Activated B cell treated with CpG ODN at 0.5 μM for 24 hours (primary cell): ENCODE results near the gene FGGY. TPM values are rescaled to one million over a fixed set of nuclear protein-coding genes. Genes with fewer than 3 reads are reported as not detected.

Source experiments
- ATAC-seq: fragments of 200-7000 bp; cut with Tn5 transposase; one replicate; pipeline ENCODE4 v1.10.0; 2021; ENCODE audit warnings: low read depth, mild to moderate bottlenecking, moderate library complexity
- CTCF ChIA-PET: fragments of 350-600 bp; sonication (Branson Sonifier 250); formaldehyde crosslinking; loops from one replicate; lab custom pipeline; 2021; ENCODE audit warnings: antibody characterized with exemption; lab: Charles Lee
- POLR2A ChIA-PET: fragments of 350-600 bp; sonication (Branson Sonifier 250); formaldehyde crosslinking; loops from one replicate; lab custom pipeline; 2021; ENCODE audit warnings: antibody characterized with exemption; lab: Charles Lee
- DNase-seq: peaks from one replicate; pipeline ENCODE4 v3.0.0; 2022
- H3K27ac Mint-ChIP-seq: one replicate; pipeline ENCODE4 v1.8.0; 2020; ENCODE audit warnings: mixed read lengths
- H3K27me3 Mint-ChIP-seq: one replicate; pipeline ENCODE4 v1.8.0; 2021; ENCODE audit warnings: mixed read lengths
- H3K36me3 Mint-ChIP-seq: one replicate; pipeline ENCODE4 v1.8.0; 2021; ENCODE audit warnings: low read depth, mixed read lengths
- H3K4me1 Mint-ChIP-seq: one replicate; pipeline ENCODE4 v1.8.0; 2021; ENCODE audit warnings: mixed read lengths
- H3K4me3 Mint-ChIP-seq: one replicate; pipeline ENCODE4 v1.8.0; 2020; ENCODE audit warnings: mild to moderate bottlenecking, mixed read lengths
- H3K9me3 Mint-ChIP-seq: one replicate; pipeline ENCODE4 v1.8.0; 2020; ENCODE audit warnings: mixed read lengths
- intact Hi-C: fragments of 100-400 bp; cut with micrococcal nuclease; formaldehyde crosslinking; loops from one replicate; pipeline ENCODE4 v1.15.1; 2024
- total RNA-seq: library from RNA; stranded (reverse); gene quantifications from 2 replicates; pipeline ENCODE4 v1.2.3, GENCODE V29; 2022
- TF ChIP-seq, protein P1 (sequence below): fragments of 200-600 bp; IDR thresholded peaks from one replicate; pipeline ENCODE4 v1.8.0; 2022; ENCODE audit warnings: antibody characterized with exemption, mild to moderate bottlenecking

Gene FGGY
- total RNA-seq, 1 donor from 2014 or later = 24.0 TPM

DNA sequence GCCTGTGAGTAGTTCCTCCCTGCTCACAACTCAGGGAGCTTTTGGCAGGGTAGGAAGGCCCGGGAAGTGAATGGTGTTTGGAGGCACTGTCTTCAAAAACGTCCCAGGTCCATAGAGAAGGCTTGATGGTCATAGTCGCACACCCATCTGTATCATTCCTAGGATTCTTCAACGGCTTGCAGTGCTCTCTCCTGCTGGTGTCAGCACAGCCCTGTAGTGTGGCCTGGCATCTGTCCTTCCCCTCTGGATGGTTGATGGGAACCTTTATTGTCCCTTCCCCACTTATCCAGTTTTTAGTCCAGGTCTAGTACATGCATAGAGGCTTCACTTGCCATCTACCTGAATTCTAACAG, 375.0 kb downstream of the FGGY start:
- ATAC-seq = no peak
- CTCF ChIA-PET = no interaction called here

GRCh38 chr1:59672851-59673572, 376.1 kb downstream of the FGGY start:
- no peak overlapping the region for H3K4me3 Mint-ChIP-seq
- no peak overlapping the region for H3K27ac Mint-ChIP-seq
- H3K4me1 Mint-ChIP-seq = peaks cover 7% of the 10 kb centered on the region
- CTCF ChIA-PET = no interaction called here
- no peaks in the 10 kb centered on the region for H3K9me3 Mint-ChIP-seq
- DNase-seq (no peak), ATAC-seq (no peak)
- POLR2A ChIA-PET = no interaction called here
- H3K27me3 Mint-ChIP-seq = no peaks in the 10 kb centered on the region
- TF ChIP-seq, protein P1, sequence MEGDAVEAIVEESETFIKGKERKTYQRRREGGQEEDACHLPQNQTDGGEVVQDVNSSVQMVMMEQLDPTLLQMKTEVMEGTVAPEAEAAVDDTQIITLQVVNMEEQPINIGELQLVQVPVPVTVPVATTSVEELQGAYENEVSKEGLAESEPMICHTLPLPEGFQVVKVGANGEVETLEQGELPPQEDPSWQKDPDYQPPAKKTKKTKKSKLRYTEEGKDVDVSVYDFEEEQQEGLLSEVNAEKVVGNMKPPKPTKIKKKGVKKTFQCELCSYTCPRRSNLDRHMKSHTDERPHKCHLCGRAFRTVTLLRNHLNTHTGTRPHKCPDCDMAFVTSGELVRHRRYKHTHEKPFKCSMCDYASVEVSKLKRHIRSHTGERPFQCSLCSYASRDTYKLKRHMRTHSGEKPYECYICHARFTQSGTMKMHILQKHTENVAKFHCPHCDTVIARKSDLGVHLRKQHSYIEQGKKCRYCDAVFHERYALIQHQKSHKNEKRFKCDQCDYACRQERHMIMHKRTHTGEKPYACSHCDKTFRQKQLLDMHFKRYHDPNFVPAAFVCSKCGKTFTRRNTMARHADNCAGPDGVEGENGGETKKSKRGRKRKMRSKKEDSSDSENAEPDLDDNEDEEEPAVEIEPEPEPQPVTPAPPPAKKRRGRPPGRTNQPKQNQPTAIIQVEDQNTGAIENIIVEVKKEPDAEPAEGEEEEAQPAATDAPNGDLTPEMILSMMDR = no peak
- intact Hi-C loops = no loop called here
- peaks cover 2% of the 10 kb centered on the region for H3K36me3 Mint-ChIP-seq

More for the DNA sequence above, 375.0 kb downstream of the FGGY start:
- Mint-ChIP-seq H3K36me3 (peaks cover 5% of the 10 kb centered on the region), H3K4me3 (no peak overlapping the region), H3K4me1 (peaks cover 7% of the 10 kb centered on the region), H3K27ac (no peak overlapping the region), H3K9me3 (no peaks in the 10 kb centered on the region), H3K27me3 (no peaks in the 10 kb centered on the region)
- POLR2A ChIA-PET = no interaction called here
- TF ChIP-seq, protein P1 = no peak
- intact Hi-C loops = no loop called here
- no peak for DNase-seq

GRCh38 chr1:59673573-59674450, 376.9 kb downstream of the FGGY start:
- no peaks in the 10 kb centered on the region for H3K9me3 Mint-ChIP-seq
- H3K36me3 Mint-ChIP-seq = peaks cover 2% of the 10 kb centered on the region
- no peak overlapping the region for H3K27ac Mint-ChIP-seq
- DNase-seq (no peak), ATAC-seq (no peak)
- CTCF ChIA-PET = no interaction called here
- POLR2A ChIA-PET = interaction anchor here (0.8 kb wide), 1 partner anchor 68 kb away, joined by 3 read pairs; no protein-coding TSS in a partner anchor
- peaks cover 7% of the 10 kb centered on the region for H3K4me1 Mint-ChIP-seq
- intact Hi-C loops = no loop called here
- no peaks in the 10 kb centered on the region for H3K27me3 Mint-ChIP-seq
- TF ChIP-seq, protein P1 = no peak
- H3K4me3 Mint-ChIP-seq = no peak overlapping the region

DNA sequence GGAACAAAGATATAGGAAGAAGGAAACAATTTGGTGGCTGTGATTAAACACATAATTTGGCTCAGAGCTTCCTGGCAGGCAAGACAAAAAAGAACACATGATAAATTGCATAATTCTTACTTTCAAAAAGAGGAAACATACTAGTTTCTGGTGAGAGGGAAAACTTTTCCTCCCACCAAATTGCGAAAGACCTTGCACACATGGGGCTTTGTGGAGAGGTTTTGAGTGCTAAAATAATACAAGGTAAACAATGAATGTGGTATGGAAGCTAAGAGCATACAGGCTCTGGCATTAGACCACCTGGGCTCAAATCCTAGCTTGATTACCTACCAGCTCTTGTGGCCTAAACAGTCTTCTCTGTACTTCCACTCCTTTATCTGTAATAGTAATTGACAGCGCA, 377.7 kb downstream of the FGGY start:
- no peak for ATAC-seq
- peaks cover 7% of the 10 kb centered on the region for H3K4me1 Mint-ChIP-seq
- no peak for DNase-seq
- TF ChIP-seq, protein P1 = no peak
- CTCF ChIA-PET = interaction anchor here (1.1 kb wide), 1 partner anchor 628 kb away, joined by 3 read pairs; no protein-coding TSS in a partner anchor
- no peaks in the 10 kb centered on the region for H3K9me3 Mint-ChIP-seq
- no peak overlapping the region for H3K4me3 Mint-ChIP-seq
- intact Hi-C loops = no loop called here
- POLR2A ChIA-PET = interaction anchor here (0.8 kb wide), 1 partner anchor 68 kb away, joined by 3 read pairs; no protein-coding TSS in a partner anchor
- H3K36me3 Mint-ChIP-seq = peaks cover 2% of the 10 kb centered on the region
- H3K27ac Mint-ChIP-seq = no peak overlapping the region
- no peaks in the 10 kb centered on the region for H3K27me3 Mint-ChIP-seq

GRCh38 chr1:59675936-59676335, 379.0 kb downstream of the FGGY start:
- DNase-seq (no peak), ATAC-seq (no peak)
- H3K4me3 Mint-ChIP-seq = no peak overlapping the region
- CTCF ChIA-PET = no interaction called here
- intact Hi-C loops = no loop called here
- POLR2A ChIA-PET = no interaction called here
- no peaks in the 10 kb centered on the region for H3K9me3 Mint-ChIP-seq
- TF ChIP-seq, protein P1 = no peak
- no peaks in the 10 kb centered on the region for H3K27me3 Mint-ChIP-seq
- H3K36me3 Mint-ChIP-seq = peaks cover 2% of the 10 kb centered on the region
- no peak overlapping the region for H3K27ac Mint-ChIP-seq
- peaks cover 7% of the 10 kb centered on the region for H3K4me1 Mint-ChIP-seq
